ENCODE results near the gene ZNF808. TPM values are rescaled to one million over a fixed set of nuclear protein-coding genes. Genes with fewer than 3 reads are reported as not detected.
"Not testable (repeated sequence)": the region's sequence is repeated elsewhere in the genome, so short reads cannot be mapped to it uniquely, and the experiment has no call there.

The ZNF808 gene
- total RNA-seq, 4 donors from 2014 or later, result 3.4 to 12.9 (median 7.9) TPM

- no peak for DNase-seq
- TF ChIP-seq CTCF (IDR thresholded peaks at IDR 0.05 in 4 of 5, conservative IDR thresholded peaks at IDR 0.05 in 1 of 5) (no peak), POLR2A (IDR thresholded peaks at IDR 0.05) (no peak)
- Histone ChIP-seq H3K9me3 (no peaks in the 10 kb centered on the region), H3K36me3 (no peaks in the 10 kb centered on the region), H3K27ac (no peak overlapping the region), H3K4me3 (no peak overlapping the region), H3K4me1 (peaks cover 8 to 11% of the 10 kb centered on the region in 2 donors), H3K27me3 (no peaks in the 10 kb centered on the region)
- intact Hi-C loops (cut with DNase I; ENCODE audit: low total_unique reads), result no loop called here
- ATAC-seq, result no peak
- in situ Hi-C loops (cut with MboI; ENCODE audit: low sequenced_read_pairs in 4 of 4), result no loop called here
Measured at GRCh38 chr19:52524086-52524485, 3.4 kb upstream of the ZNF808 start.

GRCh38 chr19:52527956-52528351 is 486 bp downstream of the ZNF808 start:
- H3K9me3 ChIP-seq, result no peaks in the 10 kb centered on the region
- H3K27ac ChIP-seq, result peak overlapping the region; percentile 76 to 92 (median 90)
- intact Hi-C loops (cut with DNase I; ENCODE audit: low total_unique reads) (loop anchor here (1.0 to 5.0 kb wide), 8 partner anchors 8 to 542 kb away; partner anchors contain the start of genes PPP2R1A, ZNF350, ZNF480 and ZNF528), in situ Hi-C loops (cut with MboI; ENCODE audit: low sequenced_read_pairs in 4 of 4) (loop anchor here in 2 of 4 donors (5.0 kb wide), 2 partner anchors 39 to 44 kb away; partner anchors contain the start of gene ZNF701 (in 1 of the 2))
- no peaks in the 10 kb centered on the region for H3K27me3 ChIP-seq
- DNase-seq (no peak), ATAC-seq (peak; percentile 16 to 36)
- H3K4me3 ChIP-seq, result peak overlapping the region; percentile 62 to 94 (median 82)
- no peaks in the 10 kb centered on the region for H3K36me3 ChIP-seq
- no peak for TF ChIP-seq CTCF (IDR thresholded peaks at IDR 0.05 in 4 of 5, conservative IDR thresholded peaks at IDR 0.05 in 1 of 5)
- TF ChIP-seq POLR2A (IDR thresholded peaks at IDR 0.05), result no peak
- H3K4me1 ChIP-seq, result peaks cover 10 to 11% of the 10 kb centered on the region in 2 donors

- no peaks in the 10 kb centered on the region for H3K36me3 ChIP-seq
- TF ChIP-seq CTCF (IDR thresholded peaks at IDR 0.05 in 4 of 5, conservative IDR thresholded peaks at IDR 0.05 in 1 of 5), result no peak
- no peak for TF ChIP-seq POLR2A (IDR thresholded peaks at IDR 0.05)
- in situ Hi-C loops (cut with MboI; ENCODE audit: low sequenced_read_pairs in 4 of 4) (no loop called here), intact Hi-C loops (cut with DNase I; ENCODE audit: low total_unique reads) (loop anchor here (10.0 kb wide), 1 partner anchor 572 kb away; the partner anchor contains the start of gene ZNF160)
- no peak overlapping the region for H3K27ac ChIP-seq
- H3K9me3 ChIP-seq, result no peaks in the 10 kb centered on the region
- DNase-seq (no peak), ATAC-seq (no peak)
- H3K4me1 ChIP-seq, result peaks cover 33 to 36% of the 10 kb centered on the region in 2 donors
- no peak overlapping the region for H3K4me3 ChIP-seq
- H3K27me3 ChIP-seq, result no peaks in the 10 kb centered on the region
Measured at GRCh38 chr19:52532480-52532879, 5.0 kb downstream of the ZNF808 start.

GRCh38 chr19:52533901-52534300 is 6.4 kb downstream of the ZNF808 start:
- peak; percentile 89 to 90 for ATAC-seq
- H3K4me3 ChIP-seq, result no peak overlapping the region
- TF ChIP-seq POLR2A (IDR thresholded peaks at IDR 0.05) (no peak), CTCF (IDR thresholded peaks at IDR 0.05 in 4 of 5, conservative IDR thresholded peaks at IDR 0.05 in 1 of 5) (no peak)
- H3K36me3 ChIP-seq, result no peaks in the 10 kb centered on the region
- H3K27me3 ChIP-seq, result no peaks in the 10 kb centered on the region
- no peaks in the 10 kb centered on the region for H3K9me3 ChIP-seq
- H3K27ac ChIP-seq, result peak overlapping the region; percentile 80 to 88 (median 84)
- peaks cover 25 to 27% of the 10 kb centered on the region in 2 donors for H3K4me1 ChIP-seq
- in situ Hi-C loops (cut with MboI; ENCODE audit: low sequenced_read_pairs in 4 of 4), result no loop called here
- peak; percentile 63 to 85 for DNase-seq
- intact Hi-C loops (cut with DNase I; ENCODE audit: low total_unique reads), result loop anchor here (2.0 to 10.0 kb wide), 2 partner anchors 37 to 571 kb away; partner anchors contain the start of genes ZNF160 and ZNF701

- ATAC-seq, result not testable (repeated sequence)
Measured at GRCh38 chr19:52535385-52535770, 7.9 kb downstream of the ZNF808 start.

More at GRCh38 chr19:52535385-52535770, 7.9 kb downstream of the ZNF808 start:
- in situ Hi-C loops (cut with MboI; ENCODE audit: low sequenced_read_pairs in 4 of 4); H3K9me3 ChIP-seq; DNase-seq; H3K36me3 ChIP-seq; H3K27me3 ChIP-seq: not testable (repeated sequence)
- peaks cover 25% of the 10 kb centered on the region in 2 donors for H3K4me1 ChIP-seq
- intact Hi-C loops (cut with DNase I; ENCODE audit: low total_unique reads), result loop anchor here (2.0 to 10.0 kb wide), 2 partner anchors 35 to 569 kb away; partner anchors contain the start of genes ZNF160 and ZNF701
- peak overlapping the region; percentile 69 to 88 (median 82) for H3K27ac ChIP-seq
- peak overlapping the region; percentile 59 to 74 (median 70) for H3K4me3 ChIP-seq
